TTC549 (cell line): ENCODE measurements around the gene GTSE1.

Experiments used
- FAIRE-seq: peaks from 2 replicates; lab custom pipeline; 2012; peaks lifted over from hg19 to GRCh38; lab: Jason Lieb, UNC

GTSE1 gene

GRCh38 chr22:46352691-46353386 lies 56.2 kb downstream of the GTSE1 start:
- FAIRE-seq = no peak

- no peak for FAIRE-seq
Measured at GRCh38 chr22:46353483-46354105, 56.9 kb downstream of the GTSE1 start.

GRCh38 chr22:46354176-46354992 lies 57.7 kb downstream of the GTSE1 start:
- FAIRE-seq = no peak

- no peak for FAIRE-seq
Measured at GRCh38 chr22:46354993-46355305, 58.3 kb downstream of the GTSE1 start.

GRCh38 chr22:46355369-46355995 lies 58.8 kb downstream of the GTSE1 start:
- no peak for FAIRE-seq

GRCh38 chr22:46355996-46356471 lies 59.4 kb downstream of the GTSE1 start:
- FAIRE-seq = no peak

- FAIRE-seq = no peak
Measured at GRCh38 chr22:46356496-46357480, 60.1 kb downstream of the GTSE1 start.

- FAIRE-seq = no peak
Measured at GRCh38 chr22:46357711-46358520, 61.2 kb downstream of the GTSE1 start.

GRCh38 chr22:46358766-46359165 lies 62.1 kb downstream of the GTSE1 start:
- no peak for FAIRE-seq

- FAIRE-seq = no peak
Measured at GRCh38 chr22:46359362-46359761, 62.7 kb downstream of the GTSE1 start.

- no peak for FAIRE-seq
Measured at GRCh38 chr22:46360097-46360496, 63.4 kb downstream of the GTSE1 start.

GRCh38 chr22:46360891-46361290 lies 64.2 kb downstream of the GTSE1 start:
- FAIRE-seq = no peak

- no peak for FAIRE-seq
Measured at GRCh38 chr22:46361826-46362202, 65.1 kb downstream of the GTSE1 start.

- FAIRE-seq = no peak
Measured at GRCh38 chr22:46362203-46362933, 65.7 kb downstream of the GTSE1 start.

GRCh38 chr22:46362934-46363515 lies 66.4 kb downstream of the GTSE1 start:
- FAIRE-seq = no peak

GRCh38 chr22:46363611-46364321 lies 67.1 kb downstream of the GTSE1 start:
- no peak for FAIRE-seq

- FAIRE-seq = no peak
Measured at GRCh38 chr22:46364341-46365165, 67.9 kb downstream of the GTSE1 start.

- no peak for FAIRE-seq
Measured at GRCh38 chr22:46365166-46365624, 68.5 kb downstream of the GTSE1 start.
